UCSD-AML1 (cell line): Measurements from ENCODE around the gene PRR20C.
"Not testable (repeated sequence)": the region's sequence is repeated elsewhere in the genome, so short reads cannot be mapped to it uniquely, and the experiment has no call there.

Experiments used
- DNase-seq: peaks from one replicate; lab custom pipeline; 2025; ENCODE audit not compliant: unreplicated experiment; lab: John Stamatoyannopoulos, UW

Gene PRR20C

DNA sequence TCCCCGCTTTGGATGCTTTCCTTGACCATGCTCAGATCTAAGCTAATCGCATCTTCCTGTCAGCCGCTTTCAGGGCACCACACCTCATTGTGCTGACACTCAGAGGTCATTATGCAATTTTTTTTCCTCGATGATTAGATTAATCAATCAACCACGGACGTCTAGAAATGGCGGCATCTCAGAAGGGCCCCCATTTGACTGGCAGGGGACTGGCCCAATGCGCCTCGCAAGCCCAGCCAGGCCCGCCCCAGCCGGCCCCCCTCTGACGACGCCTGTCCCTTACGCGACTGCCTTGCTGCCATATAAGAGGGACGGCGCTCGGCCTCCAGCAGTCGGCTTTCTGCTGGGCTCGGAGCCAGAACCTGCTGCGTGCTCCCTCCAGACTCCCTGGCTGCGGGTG, at the start of gene PRR20C:
TSS of gene PRR20C (plus strand) at position 301 of the 400 bp plus-strand sequence. CDS start 387 bp downstream, outside the sequence.
- DNase-seq, result not testable (repeated sequence)

DNA sequence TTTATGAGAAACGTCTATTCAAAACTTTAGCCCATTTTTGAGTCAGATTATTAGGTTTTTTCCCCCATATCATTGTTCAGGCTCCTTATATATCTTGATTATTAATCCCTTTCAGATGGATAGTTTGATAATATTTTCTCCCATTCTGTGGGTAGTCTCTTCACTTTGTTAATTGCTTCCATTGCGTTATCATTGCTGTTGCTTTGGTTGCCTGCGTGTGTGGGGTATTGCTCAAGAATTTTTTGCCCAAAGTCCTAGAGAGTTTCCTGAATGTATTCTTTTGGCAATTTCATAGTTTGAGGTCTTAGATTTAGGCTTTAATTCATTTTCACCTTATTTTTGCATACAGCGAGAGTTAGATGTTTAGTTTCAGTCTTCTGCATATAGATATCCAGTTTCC, 38.9 kb upstream of the PRR20C start:
- no peak for DNase-seq

DNA sequence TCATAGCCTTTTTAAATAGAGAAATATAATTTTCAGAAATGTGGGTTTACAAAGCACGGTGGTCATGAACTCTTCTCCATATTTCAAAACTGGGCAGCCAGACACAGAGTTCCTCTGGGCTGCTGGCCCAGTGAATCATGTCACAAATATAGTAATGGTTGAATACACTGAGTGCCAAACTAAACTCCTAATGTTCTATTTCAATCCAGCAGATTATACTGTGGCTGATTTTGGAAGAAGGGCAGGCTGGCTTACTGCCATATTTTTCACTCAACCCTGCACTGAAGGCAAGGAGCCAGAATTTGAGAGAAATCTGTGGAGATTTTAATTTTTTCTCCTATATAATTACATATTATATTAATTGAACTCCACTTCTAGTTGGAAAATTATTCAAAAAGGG, 30.2 kb upstream of the PRR20C start:
- no peak for DNase-seq

DNA sequence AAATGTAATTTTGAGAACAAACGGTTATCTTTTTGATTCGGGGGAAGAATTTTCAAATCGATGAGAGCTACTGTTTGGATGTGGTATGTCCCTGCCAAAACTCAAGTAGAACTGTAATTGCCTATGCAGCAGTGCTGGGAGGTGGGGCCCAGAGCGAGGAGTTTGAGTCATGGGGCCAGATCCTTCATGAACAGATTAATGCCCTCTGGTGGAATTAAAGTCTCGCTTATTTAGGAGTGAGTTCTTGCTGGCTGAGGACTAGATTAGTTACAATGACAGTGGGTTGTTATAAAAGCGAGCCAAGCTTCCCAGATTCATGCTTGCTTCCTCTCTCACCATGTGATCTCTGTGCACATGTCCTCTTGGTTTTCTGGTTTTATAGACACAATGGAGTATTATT, 25.0 kb upstream of the PRR20C start:
- no peak for DNase-seq

DNA sequence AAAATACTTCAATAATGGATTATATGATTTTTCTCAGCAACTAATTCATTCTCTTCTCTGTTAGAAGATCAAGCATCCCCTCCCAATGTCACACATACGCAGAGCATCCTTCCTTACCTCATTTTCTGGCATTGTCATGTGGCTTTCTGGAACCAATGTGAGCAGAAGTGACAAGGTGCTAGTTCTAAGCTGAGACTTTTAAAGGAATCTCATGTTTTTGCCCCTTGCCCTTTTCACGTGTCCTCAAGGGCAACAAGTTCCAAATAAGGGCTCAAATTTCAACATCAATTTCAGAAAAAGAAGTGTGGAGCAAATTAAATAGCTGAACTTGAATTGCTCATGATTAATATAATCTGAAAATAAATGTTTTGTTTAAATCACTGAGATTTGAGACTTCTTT, 17.8 kb upstream of the PRR20C start:
- DNase-seq, result no peak

DNA sequence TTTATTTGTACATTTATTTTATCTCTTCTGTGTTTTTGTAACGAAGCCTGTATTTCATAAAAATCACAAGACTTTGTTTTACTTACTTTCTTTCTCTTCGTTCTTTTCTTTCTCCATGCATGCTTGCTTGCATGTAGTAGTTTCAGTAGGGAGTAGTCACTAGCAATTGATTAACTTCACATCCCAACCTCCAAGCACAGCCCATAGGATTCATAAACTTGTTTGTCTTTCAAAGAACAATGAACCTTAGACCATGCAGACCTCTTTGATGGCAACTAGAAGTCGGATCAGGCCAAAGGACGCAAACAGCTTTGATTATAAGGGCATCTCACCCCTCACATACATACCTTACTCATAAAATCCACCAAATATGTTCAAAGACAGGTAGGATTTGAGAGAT, 16.3 kb upstream of the PRR20C start:
- no peak for DNase-seq

DNA sequence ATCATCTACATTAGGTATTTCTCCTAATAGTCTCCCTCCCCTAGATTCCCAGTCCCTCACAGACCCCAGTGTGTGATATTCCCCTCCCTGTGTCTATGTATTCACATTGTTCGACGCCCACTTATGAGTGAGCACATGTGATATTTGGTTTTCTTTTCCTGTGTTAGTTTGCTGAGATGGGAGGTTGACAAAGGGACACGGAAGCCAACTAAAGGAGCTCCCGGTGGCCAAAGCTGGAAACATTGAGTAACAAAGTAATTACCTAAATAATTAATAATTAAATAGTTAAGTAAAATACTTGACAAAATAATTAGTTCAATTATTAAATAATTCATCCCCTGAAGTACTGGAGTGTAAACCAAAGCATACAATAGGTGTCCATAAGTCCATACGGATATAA, 14.9 kb upstream of the PRR20C start:
- DNase-seq, result no peak

DNA sequence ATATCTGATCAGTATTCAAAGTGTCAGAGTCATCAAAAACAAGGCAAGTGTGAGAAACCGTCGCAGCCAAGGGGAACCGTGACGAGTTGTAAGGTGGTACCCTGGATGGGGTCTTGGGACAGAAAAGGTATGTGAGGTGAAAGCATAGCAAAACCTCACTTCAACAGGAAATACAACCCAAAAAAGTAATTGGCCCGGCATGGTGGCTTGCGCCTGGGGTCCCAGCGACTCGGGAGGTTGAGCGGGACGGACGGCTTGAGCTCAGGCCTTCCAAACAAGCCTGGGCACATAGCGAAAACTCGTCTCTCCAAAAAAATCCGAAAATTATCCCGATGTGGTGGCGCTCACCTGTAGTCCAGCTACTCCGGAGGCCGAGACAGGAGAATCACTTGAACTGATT, 14.1 kb upstream of the PRR20C start:
- not testable (repeated sequence) for DNase-seq

DNA sequence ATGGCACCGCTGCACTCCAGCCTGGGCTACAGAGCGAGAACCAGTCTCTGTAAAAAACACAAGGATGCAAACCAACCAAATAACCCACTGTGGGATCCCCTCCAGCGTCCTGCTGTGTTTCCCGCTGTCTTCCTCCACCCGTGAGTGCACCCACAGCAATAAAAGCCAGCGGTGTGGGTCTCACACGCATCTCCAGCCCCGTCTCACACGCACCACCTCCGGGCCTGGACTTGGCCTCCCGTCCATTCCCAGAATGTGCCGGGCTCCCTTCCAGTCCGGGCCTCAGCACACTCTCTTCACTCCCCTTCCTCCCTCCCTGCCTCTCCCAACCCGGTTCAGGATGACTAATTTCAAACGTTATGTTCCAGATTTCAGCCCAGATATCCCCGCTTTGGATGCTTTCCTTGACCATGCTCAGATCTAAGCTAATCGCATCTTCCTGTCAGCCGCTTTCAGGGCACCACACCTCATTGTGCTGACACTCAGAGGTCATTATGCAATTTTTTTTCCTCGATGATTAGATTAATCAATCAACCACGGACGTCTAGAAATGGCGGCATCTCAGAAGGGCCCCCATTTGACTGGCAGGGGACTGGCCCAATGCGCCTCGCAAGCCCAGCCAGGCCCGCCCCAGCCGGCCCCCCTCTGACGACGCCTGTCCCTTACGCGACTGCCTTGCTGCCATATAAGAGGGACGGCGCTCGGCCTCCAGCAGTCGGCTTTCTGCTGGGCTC, 13.5 kb upstream of the PRR20C start, which contains the start of gene PRR20A:
TSS of gene PRR20A (plus strand) at position 684 of the 734 bp plus-strand sequence. CDS start 387 bp downstream, outside the sequence.
- not testable (repeated sequence) for DNase-seq

DNA sequence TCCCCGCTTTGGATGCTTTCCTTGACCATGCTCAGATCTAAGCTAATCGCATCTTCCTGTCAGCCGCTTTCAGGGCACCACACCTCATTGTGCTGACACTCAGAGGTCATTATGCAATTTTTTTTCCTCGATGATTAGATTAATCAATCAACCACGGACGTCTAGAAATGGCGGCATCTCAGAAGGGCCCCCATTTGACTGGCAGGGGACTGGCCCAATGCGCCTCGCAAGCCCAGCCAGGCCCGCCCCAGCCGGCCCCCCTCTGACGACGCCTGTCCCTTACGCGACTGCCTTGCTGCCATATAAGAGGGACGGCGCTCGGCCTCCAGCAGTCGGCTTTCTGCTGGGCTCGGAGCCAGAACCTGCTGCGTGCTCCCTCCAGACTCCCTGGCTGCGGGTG, 6.7 kb upstream of the PRR20C start, which contains the start of gene PRR20B:
TSS of gene PRR20B (plus strand) at position 301 of the 400 bp plus-strand sequence. CDS start 387 bp downstream, outside the sequence.
- not testable (repeated sequence) for DNase-seq

DNA sequence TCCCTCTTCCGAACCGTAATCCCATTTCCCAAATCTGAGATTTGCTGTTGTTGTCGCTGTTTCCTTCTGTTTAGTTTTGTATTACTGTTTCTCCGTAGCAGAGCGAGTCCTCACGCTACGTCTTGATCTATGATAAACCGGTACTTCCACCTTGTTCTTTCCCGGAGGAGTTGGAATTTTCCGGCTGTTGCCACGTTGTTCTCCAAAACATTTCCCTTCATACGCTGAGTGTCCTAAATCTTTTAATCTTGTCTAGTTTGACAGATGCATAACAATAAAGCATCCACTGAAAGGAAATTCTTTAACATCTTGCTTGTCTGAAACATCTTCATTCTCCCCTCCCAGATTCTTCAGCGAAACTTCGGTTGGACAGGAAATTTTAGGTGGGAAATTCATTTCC, 5.8 kb upstream of the PRR20C start:
- DNase-seq, result not testable (repeated sequence)

DNA sequence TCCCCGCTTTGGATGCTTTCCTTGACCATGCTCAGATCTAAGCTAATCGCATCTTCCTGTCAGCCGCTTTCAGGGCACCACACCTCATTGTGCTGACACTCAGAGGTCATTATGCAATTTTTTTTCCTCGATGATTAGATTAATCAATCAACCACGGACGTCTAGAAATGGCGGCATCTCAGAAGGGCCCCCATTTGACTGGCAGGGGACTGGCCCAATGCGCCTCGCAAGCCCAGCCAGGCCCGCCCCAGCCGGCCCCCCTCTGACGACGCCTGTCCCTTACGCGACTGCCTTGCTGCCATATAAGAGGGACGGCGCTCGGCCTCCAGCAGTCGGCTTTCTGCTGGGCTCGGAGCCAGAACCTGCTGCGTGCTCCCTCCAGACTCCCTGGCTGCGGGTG, 6.5 kb downstream of the PRR20C start, which contains the start of gene PRR20D:
TSS of gene PRR20D (plus strand) at position 301 of the 400 bp plus-strand sequence. CDS start 387 bp downstream, outside the sequence.
- DNase-seq, result not testable (repeated sequence)

DNA sequence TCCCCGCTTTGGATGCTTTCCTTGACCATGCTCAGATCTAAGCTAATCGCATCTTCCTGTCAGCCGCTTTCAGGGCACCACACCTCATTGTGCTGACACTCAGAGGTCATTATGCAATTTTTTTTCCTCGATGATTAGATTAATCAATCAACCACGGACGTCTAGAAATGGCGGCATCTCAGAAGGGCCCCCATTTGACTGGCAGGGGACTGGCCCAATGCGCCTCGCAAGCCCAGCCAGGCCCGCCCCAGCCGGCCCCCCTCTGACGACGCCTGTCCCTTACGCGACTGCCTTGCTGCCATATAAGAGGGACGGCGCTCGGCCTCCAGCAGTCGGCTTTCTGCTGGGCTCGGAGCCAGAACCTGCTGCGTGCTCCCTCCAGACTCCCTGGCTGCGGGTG, 13.0 kb downstream of the PRR20C start, which contains the start of gene PRR20E:
TSS of gene PRR20E (plus strand) at position 301 of the 400 bp plus-strand sequence. CDS start 387 bp downstream, outside the sequence.
- DNase-seq, result not testable (repeated sequence)

DNA sequence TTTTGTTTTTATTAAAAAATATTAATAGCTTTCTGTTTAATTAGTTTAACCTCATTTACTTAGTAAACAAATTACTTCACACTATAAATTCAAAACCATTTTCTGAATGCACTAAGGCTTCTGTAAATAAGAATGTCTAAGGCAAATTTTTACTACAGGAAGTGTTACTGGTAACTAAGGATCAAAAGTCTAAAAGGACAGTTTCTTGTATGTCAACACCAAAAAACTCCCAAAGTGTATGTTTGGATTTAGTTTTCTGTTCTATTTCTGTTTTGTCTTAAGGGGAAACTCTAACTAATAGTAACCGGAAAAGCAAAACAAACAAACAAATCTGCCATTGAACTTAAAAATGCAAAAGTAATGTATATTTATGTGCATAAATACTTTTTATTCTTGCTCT, 37.8 kb downstream of the PRR20C start:
- no peak for DNase-seq
